ENCODE measurements around the gene MT1G.

Gene MT1G

GRCh38 chr16:56681939-56682702 lies 14.3 kb upstream of the MT1G start, which contains the start of gene MT1X:
Gene MT1X (plus strand): TSS chr16:56682470. CDS start chr16:56682541, 71 bp downstream.
- no peaks in the 10 kb centered on the region for H3K79me2 ChIP-seq (ENCODE audit: insufficient read depth, low read length)

GRCh38 chr16:56679818-56680217 lies 12.0 kb upstream of the MT1G start:
- no peak overlapping the region for H3K9ac ChIP-seq (ENCODE audit: low read length)
- no peaks in the 10 kb centered on the region for H3K9me3 ChIP-seq (ENCODE audit: low read length)
- H3K4me3 ChIP-seq (ENCODE audit: low read depth, low read length, poor library complexity, severe bottlenecking): no peak overlapping the region
- peaks cover 12% of the 10 kb centered on the region for H3K4me1 ChIP-seq (ENCODE audit: insufficient read depth, low read length, severe bottlenecking)
- no peaks in the 10 kb centered on the region for H3K9me2 ChIP-seq (ENCODE audit: low read depth, low read length)
- peaks cover 4% of the 10 kb centered on the region; the same call in 1 of the 2 replicates for H3K27me3 ChIP-seq (ENCODE audit: insufficient read depth, low read length)
- H3F3A ChIP-seq (ENCODE audit: insufficient read depth, low read length): no peaks in the 10 kb centered on the region
- no peaks in the 10 kb centered on the region for H4K20me1 ChIP-seq (ENCODE audit: insufficient read depth, low read length)
- no peak overlapping the region for H3K4me2 ChIP-seq (ENCODE audit: low read length)
- TF ChIP-seq EZH2 (IDR thresholded peaks at IDR 0.05; ENCODE audit: borderline replicate concordance, low read length): no peak
- TF ChIP-seq, protein P1, sequence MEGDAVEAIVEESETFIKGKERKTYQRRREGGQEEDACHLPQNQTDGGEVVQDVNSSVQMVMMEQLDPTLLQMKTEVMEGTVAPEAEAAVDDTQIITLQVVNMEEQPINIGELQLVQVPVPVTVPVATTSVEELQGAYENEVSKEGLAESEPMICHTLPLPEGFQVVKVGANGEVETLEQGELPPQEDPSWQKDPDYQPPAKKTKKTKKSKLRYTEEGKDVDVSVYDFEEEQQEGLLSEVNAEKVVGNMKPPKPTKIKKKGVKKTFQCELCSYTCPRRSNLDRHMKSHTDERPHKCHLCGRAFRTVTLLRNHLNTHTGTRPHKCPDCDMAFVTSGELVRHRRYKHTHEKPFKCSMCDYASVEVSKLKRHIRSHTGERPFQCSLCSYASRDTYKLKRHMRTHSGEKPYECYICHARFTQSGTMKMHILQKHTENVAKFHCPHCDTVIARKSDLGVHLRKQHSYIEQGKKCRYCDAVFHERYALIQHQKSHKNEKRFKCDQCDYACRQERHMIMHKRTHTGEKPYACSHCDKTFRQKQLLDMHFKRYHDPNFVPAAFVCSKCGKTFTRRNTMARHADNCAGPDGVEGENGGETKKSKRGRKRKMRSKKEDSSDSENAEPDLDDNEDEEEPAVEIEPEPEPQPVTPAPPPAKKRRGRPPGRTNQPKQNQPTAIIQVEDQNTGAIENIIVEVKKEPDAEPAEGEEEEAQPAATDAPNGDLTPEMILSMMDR (IDR thresholded peaks at IDR 0.05; ENCODE audit: low read length): no peak
- H3K79me2 ChIP-seq (ENCODE audit: insufficient read depth, low read length): no peaks in the 10 kb centered on the region
- no peaks in the 10 kb centered on the region for H3K36me3 ChIP-seq (ENCODE audit: insufficient read depth, low read length)
- H3K27ac ChIP-seq (ENCODE audit: low read depth, low read length, poor library complexity, severe bottlenecking): no peak overlapping the region
- no peak overlapping the region for H2AFZ ChIP-seq (ENCODE audit: low read length)

More at GRCh38 chr16:56681939-56682702, 14.3 kb upstream of the MT1G start, which contains the start of gene MT1X:
- Histone ChIP-seq H4K20me1 (ENCODE audit: insufficient read depth, low read length) (no peaks in the 10 kb centered on the region), H3K9ac (ENCODE audit: low read length) (peak within 1 kb of the TSS; percentile 74), H3K36me3 (ENCODE audit: insufficient read depth, low read length) (no peaks in the 10 kb centered on the region), H3K27ac (ENCODE audit: low read depth, low read length, poor library complexity, severe bottlenecking) (no peak within 1 kb of the TSS), H2AFZ (ENCODE audit: low read length) (peak within 1 kb of the TSS; percentile 65), H3F3A (ENCODE audit: insufficient read depth, low read length) (no peaks in the 10 kb centered on the region), H3K27me3 (ENCODE audit: insufficient read depth, low read length) (no peaks in the 10 kb centered on the region; the same call in 1 of the 2 replicates), H3K4me3 (ENCODE audit: low read depth, low read length, poor library complexity, severe bottlenecking) (peak within 1 kb of the TSS; percentile 68), H3K9me3 (ENCODE audit: low read length) (no peaks in the 10 kb centered on the region), H3K9me2 (ENCODE audit: low read depth, low read length) (no peaks in the 10 kb centered on the region), H3K4me1 (ENCODE audit: insufficient read depth, low read length, severe bottlenecking) (peaks cover 12% of the 10 kb centered on the region), H3K4me2 (ENCODE audit: low read length) (peak within 1 kb of the TSS; percentile 84)
- TF ChIP-seq, protein P1 (IDR thresholded peaks at IDR 0.05; ENCODE audit: low read length): no peak
- TF ChIP-seq EZH2 (IDR thresholded peaks at IDR 0.05; ENCODE audit: borderline replicate concordance, low read length): no peak

DNA sequence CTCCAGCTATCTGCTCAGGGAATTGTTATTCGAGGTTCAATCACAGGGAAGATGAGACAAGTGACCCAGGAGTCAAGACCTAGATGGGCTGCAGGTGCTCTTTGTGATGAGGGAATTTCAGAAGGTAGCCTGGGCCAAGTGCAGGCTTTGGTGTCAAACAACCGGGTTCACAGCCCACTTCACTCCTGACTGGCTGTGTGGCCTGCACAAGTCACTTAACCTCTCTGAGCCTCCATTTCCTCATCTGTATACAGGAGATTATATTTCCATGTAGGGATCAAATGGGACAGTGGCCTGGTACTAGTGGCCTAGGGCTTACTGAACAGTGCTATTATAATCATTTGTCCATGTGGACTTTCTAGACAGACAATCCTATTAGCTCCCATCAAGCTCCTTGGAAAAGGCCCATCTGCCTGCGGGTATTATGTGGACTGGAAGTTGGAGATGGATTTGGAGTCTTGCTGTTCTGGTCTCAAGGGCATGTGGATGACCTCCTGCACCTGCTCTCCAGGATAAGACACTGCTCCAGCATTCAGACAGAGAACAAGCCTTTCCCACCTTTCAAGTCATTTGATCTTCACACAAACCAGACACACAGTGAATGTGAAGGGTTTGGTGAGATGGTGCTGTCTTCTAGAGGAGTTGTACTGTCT lies 11.3 kb upstream of the MT1G start:
- no peak for TF ChIP-seq EZH2 (IDR thresholded peaks at IDR 0.05; ENCODE audit: borderline replicate concordance, low read length)
- TF ChIP-seq, protein P1 (IDR thresholded peaks at IDR 0.05; ENCODE audit: low read length): no peak
- no peak overlapping the region for H3K4me2 ChIP-seq (ENCODE audit: low read length)
- no peak overlapping the region for H3K4me3 ChIP-seq (ENCODE audit: low read depth, low read length, poor library complexity, severe bottlenecking)
- no peak overlapping the region for H3K9ac ChIP-seq (ENCODE audit: low read length)
- H3K9me2 ChIP-seq (ENCODE audit: low read depth, low read length): no peaks in the 10 kb centered on the region
- H3K27ac ChIP-seq (ENCODE audit: low read depth, low read length, poor library complexity, severe bottlenecking): no peak overlapping the region
- no peaks in the 10 kb centered on the region for H3F3A ChIP-seq (ENCODE audit: insufficient read depth, low read length)
- H2AFZ ChIP-seq (ENCODE audit: low read length): no peak overlapping the region
- peaks cover 12% of the 10 kb centered on the region for H3K4me1 ChIP-seq (ENCODE audit: insufficient read depth, low read length, severe bottlenecking)
- H3K9me3 ChIP-seq (ENCODE audit: low read length): no peaks in the 10 kb centered on the region
- no peaks in the 10 kb centered on the region for H4K20me1 ChIP-seq (ENCODE audit: insufficient read depth, low read length)
- no peaks in the 10 kb centered on the region for H3K36me3 ChIP-seq (ENCODE audit: insufficient read depth, low read length)
- H3K27me3 ChIP-seq (ENCODE audit: insufficient read depth, low read length): peaks cover 4% of the 10 kb centered on the region; the same call in 1 of the 2 replicates
- H3K79me2 ChIP-seq (ENCODE audit: insufficient read depth, low read length): no peaks in the 10 kb centered on the region

Data from OCI-LY1 (cell line).